Peyer's patch (tissue), 4 donors: ENCODE data around the gene BBOF1. TPM values are rescaled to one million over a fixed set of nuclear protein-coding genes. Genes with fewer than 3 reads are reported as not detected.

Experiments
- DNase-seq, 3 donors: peaks; one replicate each; pipeline ENCODE4 v3.0.0-alpha.2; 2017 to 2019
- H3K27ac ChIP-seq, 4 donors: fragments of 200-600 bp; sonication (generic); one replicate each; pipeline ENCODE4 v1.5.1; 2016 to 2019
- H3K27me3 ChIP-seq, 2 donors: fragments of 200-600 bp; sonication (generic); one replicate each; pipeline ENCODE4 v1.5.1; 2019
- H3K36me3 ChIP-seq, 3 donors: fragments of 200-600 bp; sonication (generic); one replicate each; pipeline ENCODE4 v1.5.1; 2016 to 2019
- H3K4me1 ChIP-seq, 4 donors: fragments of 200-600 bp; sonication (generic); one replicate each; pipeline ENCODE4 v1.5.1; 2016 to 2019
- H3K4me3 ChIP-seq, 4 donors: fragments of 200-600 bp; sonication (generic); 1 replicate in 3 of 4; 2 replicates in 1 of 4; pipeline ENCODE4 v1.5.1; 2016 to 2019; ENCODE audit warnings: mild to moderate bottlenecking in 1 of 4
- H3K9me3 ChIP-seq, 4 donors: fragments of 200-600 bp; sonication (generic); one replicate each; pipeline ENCODE4 v1.5.1; 2016 to 2019; ENCODE audit warnings: mild to moderate bottlenecking in 1 of 4
- CTCF ChIP-seq, 6 experiments: fragments of 450-650 bp in 4 of 6; fragments of 200-600 bp in 2 of 6; sonication (generic) in 1 of 6; IDR thresholded peaks; one replicate each; pipeline ENCODE4 v1.5.1; 2017 to 2019; ENCODE audit warnings: antibody characterized with exemption in 6 of 6, mild to moderate bottlenecking in 3 of 6, moderate library complexity in 1 of 6
- POLR2A ChIP-seq, 2 donors: fragments of 450-650 bp; IDR thresholded peaks; one replicate each; pipeline ENCODE4 v1.5.1; 2017; ENCODE audit warnings: antibody characterized with exemption in 2 of 2, mild to moderate bottlenecking in 2 of 2, moderate library complexity in 2 of 2
- total RNA-seq, 4 donors: library from RNA; depleted of rRNA; stranded (reverse); fragments of >200 nt; gene quantifications; one replicate each; pipeline ENCODE4 v1.1.0, GENCODE V29; 2016

The BBOF1 gene
- total RNA-seq, 4 donors from 2014 or later: 0.53 to 5.3 (median 3.0) TPM

GRCh38 chr14:74018174-74018585 lies 969 bp upstream of the BBOF1 start:
- no peak for DNase-seq
- H3K4me1 ChIP-seq: peaks cover 0 to 23% (median 4%) of the 10 kb centered on the region in 4 donors

GRCh38 chr14:74019408-74020137 lies 424 bp downstream of the BBOF1 start:
- TF ChIP-seq CTCF (IDR thresholded peaks at IDR 0.05) (peak in 1 of 6 experiments; percentile 3), POLR2A (IDR thresholded peaks at IDR 0.05) (no peak)
- peak overlapping the region; percentile 82 to 100 (median 96) for H3K27ac ChIP-seq
- H3K36me3 ChIP-seq: no peaks in the 10 kb centered on the region
- peak overlapping the region; percentile 59 to 91 (median 78) for H3K4me3 ChIP-seq
- H3K27me3 ChIP-seq: no peaks in the 10 kb centered on the region
- peaks cover 0 to 18% (median 4%) of the 10 kb centered on the region in 4 donors for H3K4me1 ChIP-seq
- H3K9me3 ChIP-seq: no peaks in the 10 kb centered on the region
- no peak for DNase-seq

More at GRCh38 chr14:74018174-74018585, 969 bp upstream of the BBOF1 start:
- Histone ChIP-seq H3K27ac (peak overlapping the region; percentile 82 to 100 (median 96)), H3K9me3 (no peaks in the 10 kb centered on the region), H3K36me3 (no peaks in the 10 kb centered on the region), H3K4me3 (peak overlapping the region; percentile 59 to 91 (median 78)), H3K27me3 (no peaks in the 10 kb centered on the region)
- TF ChIP-seq POLR2A (IDR thresholded peaks at IDR 0.05) (no peak), CTCF (IDR thresholded peaks at IDR 0.05) (no peak)

GRCh38 chr14:74022346-74022745 lies 3.2 kb downstream of the BBOF1 start:
- H3K4me3 ChIP-seq: no peak overlapping the region
- H3K27me3 ChIP-seq: no peaks in the 10 kb centered on the region
- H3K27ac ChIP-seq: no peak overlapping the region
- no peak for DNase-seq
- no peaks in the 10 kb centered on the region for H3K36me3 ChIP-seq
- H3K9me3 ChIP-seq: no peaks in the 10 kb centered on the region
- peaks cover 0 to 11% (median 4%) of the 10 kb centered on the region in 4 donors for H3K4me1 ChIP-seq
- TF ChIP-seq CTCF (IDR thresholded peaks at IDR 0.05) (no peak), POLR2A (IDR thresholded peaks at IDR 0.05) (no peak)

GRCh38 chr14:74029136-74029535 lies 10.0 kb downstream of the BBOF1 start:
- H3K4me3 ChIP-seq: no peak overlapping the region
- no peaks in the 10 kb centered on the region for H3K27me3 ChIP-seq
- H3K27ac ChIP-seq: no peak overlapping the region
- no peak for DNase-seq
- no peaks in the 10 kb centered on the region for H3K36me3 ChIP-seq
- no peaks in the 10 kb centered on the region for H3K4me1 ChIP-seq
- no peak for TF ChIP-seq POLR2A (IDR thresholded peaks at IDR 0.05)
- TF ChIP-seq CTCF (IDR thresholded peaks at IDR 0.05): no peak
- no peaks in the 10 kb centered on the region for H3K9me3 ChIP-seq

- TF ChIP-seq CTCF (IDR thresholded peaks at IDR 0.05): no peak
- no peak for TF ChIP-seq POLR2A (IDR thresholded peaks at IDR 0.05)
- no peaks in the 10 kb centered on the region for H3K9me3 ChIP-seq
- H3K27me3 ChIP-seq: no peaks in the 10 kb centered on the region
- no peak overlapping the region for H3K4me3 ChIP-seq
- H3K27ac ChIP-seq: no peak overlapping the region
- no peak for DNase-seq
- no peaks in the 10 kb centered on the region for H3K4me1 ChIP-seq
- no peaks in the 10 kb centered on the region for H3K36me3 ChIP-seq
Measured at GRCh38 chr14:74034572-74034971, 15.4 kb downstream of the BBOF1 start.
